Activated B cell treated with CpG ODN at 0.5 μM for 24 hours (primary cell): ENCODE data around the gene PIK3R3. TPM values are rescaled to one million over a fixed set of nuclear protein-coding genes. Genes with fewer than 3 reads are reported as not detected.

Experiments used
- ATAC-seq: fragments of 200-7000 bp; cut with Tn5 transposase; one replicate; pipeline ENCODE4 v1.10.0; 2021; ENCODE audit warnings: low read depth, mild to moderate bottlenecking, moderate library complexity
- CTCF ChIA-PET: fragments of 350-600 bp; sonication (Branson Sonifier 250); formaldehyde crosslinking; loops from one replicate; lab custom pipeline; 2021; ENCODE audit warnings: antibody characterized with exemption; lab: Charles Lee
- POLR2A ChIA-PET: fragments of 350-600 bp; sonication (Branson Sonifier 250); formaldehyde crosslinking; loops from one replicate; lab custom pipeline; 2021; ENCODE audit warnings: antibody characterized with exemption; lab: Charles Lee
- DNase-seq: peaks from one replicate; pipeline ENCODE4 v3.0.0; 2022
- H3K27ac Mint-ChIP-seq: one replicate; pipeline ENCODE4 v1.8.0; 2020; ENCODE audit warnings: mixed read lengths
- H3K27me3 Mint-ChIP-seq: one replicate; pipeline ENCODE4 v1.8.0; 2021; ENCODE audit warnings: mixed read lengths
- H3K36me3 Mint-ChIP-seq: one replicate; pipeline ENCODE4 v1.8.0; 2021; ENCODE audit warnings: low read depth, mixed read lengths
- H3K4me1 Mint-ChIP-seq: one replicate; pipeline ENCODE4 v1.8.0; 2021; ENCODE audit warnings: mixed read lengths
- H3K4me3 Mint-ChIP-seq: one replicate; pipeline ENCODE4 v1.8.0; 2020; ENCODE audit warnings: mild to moderate bottlenecking, mixed read lengths
- H3K9me3 Mint-ChIP-seq: one replicate; pipeline ENCODE4 v1.8.0; 2020; ENCODE audit warnings: mixed read lengths
- CTCF ChIP-seq: fragments of 200-600 bp; IDR thresholded peaks from one replicate; pipeline ENCODE4 v1.8.0; 2022; ENCODE audit warnings: antibody characterized with exemption, mild to moderate bottlenecking
- intact Hi-C: fragments of 100-400 bp; cut with micrococcal nuclease; formaldehyde crosslinking; loops from one replicate; pipeline ENCODE4 v1.15.1; 2024
- total RNA-seq: library from RNA; stranded (reverse); gene quantifications from 2 replicates; pipeline ENCODE4 v1.2.3, GENCODE V29; 2022

PIK3R3 gene
- total RNA-seq, 1 donor from 2014 or later: 1.3 TPM

DNA sequence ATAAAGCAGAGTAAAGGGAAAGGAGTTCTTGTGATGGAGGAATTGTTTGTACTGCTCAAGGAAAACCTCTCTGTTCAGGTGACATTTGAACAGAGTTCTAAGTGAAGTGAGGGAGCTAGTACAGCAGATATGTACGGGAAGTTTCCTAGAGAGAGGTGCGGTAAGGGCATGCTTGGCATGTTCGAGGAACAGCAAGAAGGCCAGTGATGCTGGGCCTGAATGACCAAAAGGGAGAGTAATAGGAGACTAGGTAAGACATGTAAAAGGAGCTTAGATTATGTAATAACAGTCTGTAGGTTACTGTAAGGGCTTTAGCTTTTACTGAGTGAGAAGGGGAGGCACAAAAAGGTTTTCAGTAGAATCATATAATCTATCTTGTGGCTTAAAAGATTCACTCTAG lies 63.9 kb downstream of the PIK3R3 start:
- intact Hi-C loops: no loop called here
- no peak overlapping the region for H3K4me3 Mint-ChIP-seq
- POLR2A ChIA-PET: no interaction called here

DNA sequence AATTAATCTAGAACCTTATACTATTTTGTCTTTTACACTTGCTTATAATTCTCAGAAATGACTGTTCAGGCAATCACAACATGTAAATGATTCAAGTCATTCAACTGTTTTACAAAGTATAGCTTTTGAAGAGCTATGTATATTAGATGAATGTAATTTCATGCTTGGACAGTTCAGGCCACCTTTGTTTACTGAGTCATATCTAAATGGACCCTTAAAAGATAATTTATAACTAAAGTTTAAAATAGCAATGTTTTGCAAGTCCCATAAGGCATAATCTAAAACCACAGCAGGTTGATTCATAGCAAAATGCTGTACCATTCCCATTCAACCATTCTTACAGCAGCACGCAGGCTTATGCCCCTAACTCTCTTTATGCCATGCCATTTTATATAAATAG lies 64.8 kb downstream of the PIK3R3 start:
- ChIA-PET CTCF (no interaction called here), POLR2A (no interaction called here)
- no peak overlapping the region for H3K27ac Mint-ChIP-seq
- intact Hi-C loops: no loop called here
- no peaks in the 10 kb centered on the region for H3K9me3 Mint-ChIP-seq
- ATAC-seq: peak; percentile 18
- DNase-seq: no peak
- H3K27me3 Mint-ChIP-seq: no peaks in the 10 kb centered on the region
- TF ChIP-seq CTCF: no peak
- H3K36me3 Mint-ChIP-seq: no peaks in the 10 kb centered on the region
- no peak overlapping the region for H3K4me3 Mint-ChIP-seq
- peaks cover 16% of the 10 kb centered on the region for H3K4me1 Mint-ChIP-seq

More for the DNA sequence above, 63.9 kb downstream of the PIK3R3 start:
- Mint-ChIP-seq H3K27ac (no peak overlapping the region), H3K4me1 (peaks cover 16% of the 10 kb centered on the region), H3K36me3 (no peaks in the 10 kb centered on the region), H3K9me3 (no peaks in the 10 kb centered on the region), H3K27me3 (no peaks in the 10 kb centered on the region)
- DNase-seq: no peak
- no peak for ATAC-seq
- TF ChIP-seq CTCF: no peak
- CTCF ChIA-PET: no interaction called here

- H3K9me3 Mint-ChIP-seq: no peaks in the 10 kb centered on the region
- H3K36me3 Mint-ChIP-seq: no peaks in the 10 kb centered on the region
- intact Hi-C loops: no loop called here
- no peak for DNase-seq
- peak overlapping the region; percentile 47 for H3K4me3 Mint-ChIP-seq
- H3K27ac Mint-ChIP-seq: peak overlapping the region; percentile 62
- POLR2A ChIA-PET: no interaction called here
- peaks cover 16% of the 10 kb centered on the region for H3K4me1 Mint-ChIP-seq
- ATAC-seq: peak; percentile 28
- CTCF ChIA-PET: interaction anchor here (1.5 kb wide), 1 partner anchor 158 kb away, joined by 4 read pairs; no protein-coding TSS in a partner anchor
- H3K27me3 Mint-ChIP-seq: no peaks in the 10 kb centered on the region
- no peak for TF ChIP-seq CTCF
These were observed 67.0 kb downstream of the PIK3R3 start for GRCh38 chr1:46065405-46065804.

- intact Hi-C loops: no loop called here
These were observed 67.7 kb downstream of the PIK3R3 start for GRCh38 chr1:46064708-46065107.

More at GRCh38 chr1:46064708-46065107, 67.7 kb downstream of the PIK3R3 start:
- no peaks in the 10 kb centered on the region for H3K27me3 Mint-ChIP-seq
- H3K27ac Mint-ChIP-seq: no peak overlapping the region
- H3K4me3 Mint-ChIP-seq: no peak overlapping the region
- TF ChIP-seq CTCF: no peak
- ChIA-PET CTCF (interaction anchor here (1.5 kb wide), 1 partner anchor 159 kb away, joined by 4 read pairs; no protein-coding TSS in a partner anchor), POLR2A (no interaction called here)
- peaks cover 16% of the 10 kb centered on the region for H3K4me1 Mint-ChIP-seq
- ATAC-seq: no peak
- no peaks in the 10 kb centered on the region for H3K36me3 Mint-ChIP-seq
- no peaks in the 10 kb centered on the region for H3K9me3 Mint-ChIP-seq
- DNase-seq: no peak
